ENCODE measurements around the gene MACROD1.

The MACROD1 gene

DNA sequence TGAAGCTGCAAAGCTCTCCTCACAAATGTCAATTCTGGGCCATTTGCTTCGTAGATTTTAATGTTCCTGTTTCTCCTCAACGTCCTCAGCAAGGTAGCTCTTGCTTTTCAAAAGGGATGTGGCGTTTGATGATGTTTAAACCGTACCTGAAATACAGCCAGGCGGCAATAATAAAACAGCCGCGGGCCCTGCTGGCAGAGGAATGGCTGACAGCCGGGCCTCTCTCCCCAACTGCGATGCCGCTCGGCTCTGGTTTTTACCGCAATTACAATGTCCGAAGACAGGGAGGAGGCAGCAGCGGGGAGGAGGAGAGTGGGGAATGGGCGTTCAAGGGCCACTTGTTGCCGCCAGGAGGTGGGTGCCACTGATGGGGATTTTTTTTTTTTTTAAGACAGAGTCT, 27.5 kb downstream of the MACROD1 start:
- intact Hi-C loops (cut with DNase I): no loop called here
- DNase-seq: no peak

- no peak for DNase-seq
- intact Hi-C loops (cut with DNase I): no loop called here
Observed at GRCh38 chr11:64136765-64137441, 29.0 kb downstream of the MACROD1 start.

GRCh38 chr11:64135711-64136110, 30.2 kb downstream of the MACROD1 start:
- DNase-seq: no peak
- intact Hi-C loops (cut with DNase I): no loop called here

- intact Hi-C loops (cut with DNase I): no loop called here
- no peak for DNase-seq
Observed at GRCh38 chr11:64134963-64135362, 30.9 kb downstream of the MACROD1 start.

DNA sequence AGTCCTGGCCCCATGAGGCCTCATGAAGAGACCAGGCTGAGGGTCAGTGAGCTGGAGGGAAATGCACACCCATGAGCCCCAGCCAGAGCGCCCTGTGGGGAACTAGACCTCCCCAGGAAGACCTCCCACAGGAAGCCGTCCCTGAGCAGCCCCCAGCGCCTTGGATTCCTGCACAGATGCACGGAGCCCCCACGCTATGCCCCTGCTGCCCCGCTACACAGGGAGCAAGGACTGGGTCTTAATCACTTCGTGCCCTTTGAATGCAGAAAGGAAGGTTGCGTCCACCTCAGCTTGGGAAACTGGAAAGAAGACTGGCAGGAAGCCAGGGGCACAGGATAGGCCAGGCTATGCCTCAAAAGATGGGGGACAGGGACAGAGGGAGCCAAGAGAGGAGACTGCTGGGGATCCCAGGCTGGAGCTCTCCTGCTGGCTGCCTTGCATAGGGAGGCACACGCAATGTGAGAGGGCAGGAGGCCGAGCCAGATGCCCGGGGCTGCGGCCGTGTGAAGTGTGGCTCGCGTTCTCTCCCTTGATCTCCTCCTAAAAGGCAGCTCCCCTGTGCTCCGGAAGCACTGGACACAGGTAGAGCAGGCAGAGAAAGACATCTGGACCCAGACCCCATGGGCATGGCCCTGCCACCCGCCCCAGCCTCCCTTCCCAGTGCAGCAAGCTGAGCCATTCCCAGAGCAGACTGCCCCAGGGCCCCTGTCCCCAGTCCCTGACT, 32.8 kb downstream of the MACROD1 start:
- intact Hi-C loops (cut with DNase I): no loop called here
- DNase-seq: no peak

DNA sequence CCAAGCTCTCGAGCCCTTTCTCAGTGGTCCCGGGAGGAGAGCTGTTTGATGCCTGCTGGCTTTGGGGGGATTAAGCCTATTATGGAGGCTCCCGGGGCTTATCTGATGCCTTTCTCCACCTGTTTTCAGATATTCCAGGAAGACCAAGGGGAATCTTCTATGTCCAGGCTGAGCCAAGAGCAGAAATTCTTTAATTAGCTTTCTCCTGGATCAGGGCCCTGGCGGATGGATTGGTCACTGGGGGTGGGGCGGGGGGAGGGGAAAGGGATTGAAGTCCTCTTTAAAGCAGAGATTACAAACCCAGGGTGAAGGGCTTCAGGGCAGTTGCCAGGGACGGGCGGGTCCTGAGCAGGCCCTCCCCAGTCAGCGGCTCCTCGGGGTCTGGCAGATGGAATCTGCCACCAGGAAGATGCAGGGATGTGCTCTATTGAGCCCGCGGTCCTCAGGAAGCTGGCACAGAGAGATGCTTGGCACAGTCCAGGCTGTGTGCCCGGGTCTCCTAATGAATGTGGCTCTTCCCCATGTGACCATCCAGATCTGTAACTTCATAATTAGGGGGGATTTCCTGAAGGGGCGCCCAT, 33.6 kb downstream of the MACROD1 start:
- DNase-seq: peak in 3 of 42 donors; percentile 23 to 46 (median 26)
- intact Hi-C loops (cut with DNase I): no loop called here

DNA sequence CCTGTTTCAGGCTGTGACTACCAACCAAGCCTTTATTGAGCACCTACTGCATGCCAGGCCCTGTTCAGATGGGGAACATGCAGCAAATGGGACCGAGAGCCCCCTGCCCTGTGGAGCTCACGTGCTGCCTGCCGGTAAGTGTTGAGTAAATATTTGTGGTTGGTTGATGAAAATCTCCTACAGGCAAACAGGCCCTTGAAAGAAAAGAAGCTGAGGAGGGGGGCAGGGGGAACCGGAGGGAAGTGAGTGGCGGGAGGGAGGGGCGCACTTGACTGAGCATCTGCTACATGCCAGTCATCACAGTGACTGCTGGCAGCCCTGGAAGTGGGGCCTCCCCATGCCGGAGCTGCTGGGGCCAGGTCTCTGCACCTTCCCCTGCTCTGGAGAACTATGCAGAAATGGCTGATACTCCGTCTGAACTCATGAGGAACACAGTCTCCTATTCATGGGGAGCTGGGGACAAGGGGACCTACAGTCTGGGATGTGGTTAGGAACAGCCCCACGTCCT, 34.2 kb downstream of the MACROD1 start:
- intact Hi-C loops (cut with DNase I): no loop called here
- no peak for DNase-seq

- no peak for DNase-seq
- intact Hi-C loops (cut with DNase I): no loop called here
Observed at GRCh38 chr11:64130618-64131017, 35.3 kb downstream of the MACROD1 start.

DNA sequence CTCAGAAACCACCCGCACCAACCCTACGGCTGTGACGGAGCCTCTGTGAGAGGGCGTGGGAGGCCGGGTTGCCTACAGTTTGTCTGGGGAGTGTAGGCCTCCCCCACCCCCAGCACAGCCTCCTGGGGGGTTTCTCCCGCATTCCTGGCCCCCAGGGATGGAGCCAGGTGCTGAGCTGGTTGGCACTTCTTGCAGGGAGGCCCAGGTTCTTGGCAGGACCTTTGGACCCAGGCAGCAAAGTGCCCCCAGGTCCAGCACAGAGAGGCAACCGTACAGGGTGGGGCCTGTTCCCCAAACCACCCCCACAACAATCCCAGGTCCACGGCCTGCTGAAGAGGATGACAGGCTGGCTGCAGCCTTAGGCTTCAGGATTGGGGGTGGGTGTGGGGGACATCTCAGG, 36.5 kb downstream of the MACROD1 start:
- intact Hi-C loops (cut with DNase I): no loop called here
- no peak for DNase-seq

GRCh38 chr11:64128255-64129006, 37.5 kb downstream of the MACROD1 start:
- no peak for DNase-seq
- intact Hi-C loops (cut with DNase I): no loop called here

DNA sequence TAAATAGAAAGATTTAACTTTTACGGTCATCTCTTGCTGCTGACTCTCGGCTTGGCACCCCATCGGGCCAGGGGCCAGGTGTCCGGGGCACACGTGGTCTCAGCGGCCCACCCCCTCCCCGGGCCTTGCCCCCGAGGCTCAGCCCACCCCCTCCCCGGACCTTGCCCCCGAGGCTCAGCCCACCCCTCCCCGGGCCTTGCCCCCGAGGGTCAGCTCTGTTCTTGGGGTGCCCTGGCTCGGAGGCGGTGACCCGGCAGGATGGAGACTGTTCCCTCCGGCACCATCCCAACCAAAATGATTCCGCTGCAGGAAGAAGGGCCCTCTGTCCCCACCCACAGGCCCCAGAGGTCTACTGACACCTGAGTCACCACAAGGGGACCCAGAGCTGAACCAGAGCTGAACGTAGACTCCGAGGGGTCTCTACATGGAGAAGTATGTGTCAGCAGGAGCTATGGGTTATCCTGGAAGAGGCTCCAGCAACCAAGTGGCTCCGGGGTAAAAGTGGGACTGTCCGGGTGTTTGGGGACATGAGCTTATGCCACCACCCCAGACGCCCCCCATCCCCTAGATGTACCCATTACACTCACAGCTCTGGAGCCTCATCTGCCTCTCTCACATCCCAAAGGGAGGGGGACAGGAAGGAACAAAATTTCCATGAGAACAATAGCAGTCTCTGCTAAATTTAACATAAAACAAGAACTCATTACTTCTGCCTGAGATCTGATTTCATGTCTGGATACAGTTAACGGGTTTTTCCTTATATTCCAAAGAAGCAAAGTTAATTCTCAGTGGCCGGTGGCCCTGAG, 38.4 kb downstream of the MACROD1 start:
- peak in 1 of 42 donors; percentile 23 for DNase-seq
- intact Hi-C loops (cut with DNase I): no loop called here

DNA sequence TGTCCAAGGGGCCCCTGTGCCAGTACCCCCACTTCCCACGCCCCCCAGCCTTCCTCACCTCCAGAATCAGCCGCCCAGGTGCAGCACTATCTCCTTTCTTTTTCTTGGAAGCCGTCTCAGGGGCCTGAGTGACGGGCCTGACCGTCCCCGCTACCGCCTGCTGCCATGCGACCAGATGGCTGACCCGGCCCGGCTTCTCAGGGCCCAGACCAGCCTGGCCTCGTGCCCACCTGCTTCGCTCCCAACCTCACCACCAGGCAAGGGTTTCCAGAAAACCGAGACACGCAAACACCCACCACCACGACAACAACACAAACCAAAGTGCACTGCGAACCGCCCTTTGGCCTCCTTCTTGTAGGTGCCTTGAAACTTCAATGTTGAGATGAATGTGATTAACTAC, 39.1 kb downstream of the MACROD1 start:
- intact Hi-C loops (cut with DNase I): no loop called here
- no peak for DNase-seq

DNA sequence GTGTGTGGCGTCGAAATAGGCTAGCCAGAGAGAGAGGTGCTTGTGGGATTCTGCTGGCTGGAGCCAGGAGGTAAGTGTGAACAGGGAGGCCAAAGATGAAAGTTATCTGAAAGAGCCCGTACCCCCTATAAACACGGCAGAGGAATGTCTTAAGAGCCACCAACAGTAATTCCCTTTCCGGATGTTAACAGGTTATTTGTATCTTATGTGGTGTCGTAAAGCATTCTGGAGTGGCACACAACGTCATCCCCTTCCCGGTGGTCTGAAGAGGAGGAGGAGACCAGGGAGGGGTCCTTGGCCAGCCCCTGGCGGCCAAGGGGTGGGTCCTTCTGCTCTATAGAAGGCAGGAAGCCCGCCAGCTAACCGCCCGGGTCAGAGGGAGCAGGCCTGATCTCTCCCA, 39.5 kb downstream of the MACROD1 start:
- DNase-seq: no peak
- intact Hi-C loops (cut with DNase I): no loop called here

- intact Hi-C loops (cut with DNase I): no loop called here
- DNase-seq: peak in 39 of 42 donors; percentile 47 to 90 (median 70)
Observed at GRCh38 chr11:64125676-64126075, 40.2 kb downstream of the MACROD1 start.

DNA sequence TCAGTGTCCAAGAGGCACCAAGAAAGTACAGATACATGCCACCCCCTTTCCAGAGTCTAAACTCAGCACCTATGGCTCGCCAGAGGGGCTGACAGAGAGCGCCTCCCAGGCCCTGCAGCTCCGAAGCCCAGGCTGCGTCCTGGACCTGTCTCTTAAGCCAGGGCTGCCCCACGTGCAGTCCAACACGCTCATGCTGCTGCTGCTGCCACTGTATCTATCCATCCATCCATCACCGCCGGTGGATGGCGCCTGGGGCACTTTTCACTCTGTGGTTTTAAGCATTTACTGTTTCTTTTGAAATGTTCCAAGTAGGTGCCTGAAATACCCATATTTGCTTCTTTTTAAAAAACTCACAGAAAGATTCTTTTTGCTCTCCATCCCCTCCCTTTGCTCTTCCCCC, 41.8 kb downstream of the MACROD1 start:
- intact Hi-C loops (cut with DNase I): no loop called here
- no peak for DNase-seq

DNA sequence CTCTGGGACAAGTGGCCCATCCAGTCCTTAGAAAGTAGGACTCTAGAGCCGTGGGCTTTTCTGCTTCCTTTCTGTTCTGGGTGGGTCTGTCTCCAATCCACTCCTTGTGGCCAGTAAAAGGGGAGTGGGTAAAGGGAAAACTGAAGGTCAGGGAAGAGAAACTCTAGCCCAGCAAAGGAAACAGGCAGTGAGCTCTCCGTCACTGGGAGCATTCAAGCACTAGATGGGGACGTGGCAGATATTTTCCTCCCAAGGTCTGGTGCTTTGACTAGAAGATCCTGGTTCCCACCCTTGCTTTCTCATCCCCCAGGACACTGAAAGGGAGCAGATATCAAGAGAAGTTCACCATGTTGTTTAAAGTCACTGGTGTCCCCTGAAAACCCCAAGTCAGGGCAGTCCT, 42.2 kb downstream of the MACROD1 start:
- no peak for DNase-seq
- intact Hi-C loops (cut with DNase I): no loop called here

GRCh38 chr11:64122411-64123410, 43.2 kb downstream of the MACROD1 start:
- peak in 6 of 42 donors; percentile 38 to 66 (median 43) for DNase-seq
- intact Hi-C loops (cut with DNase I): no loop called here
